Lower lobe of right lung (tissue), 2 donors: ENCODE measurements around the gene MIER1. TPM values are rescaled to one million over a fixed set of nuclear protein-coding genes. Genes with fewer than 3 reads are reported as not detected.

ENCODE experiments used
- ATAC-seq, 2 donors: fragments of 200-7000 bp; cut with Tn5 transposase; one replicate each; pipeline ENCODE4 v1.9.1; 2020 to 2022; ENCODE audit warnings: mild to moderate bottlenecking in 2 of 2, moderate library complexity in 2 of 2
- DNase-seq: peaks from one replicate; pipeline ENCODE4 v3.0.0-alpha.2; 2020
- H3K27ac ChIP-seq: fragments of 200-600 bp; one replicate; pipeline ENCODE4 v1.8.0; 2022
- H3K27me3 ChIP-seq: fragments of 200-600 bp; one replicate; pipeline ENCODE4 v1.8.0; 2022; ENCODE audit warnings: low read depth
- H3K36me3 ChIP-seq: fragments of 200-600 bp; one replicate; pipeline ENCODE4 v1.8.0; 2022; ENCODE audit warnings: mild to moderate bottlenecking
- H3K4me1 ChIP-seq: fragments of 200-600 bp; one replicate; pipeline ENCODE4 v1.8.0; 2022
- H3K4me3 ChIP-seq: fragments of 200-600 bp; one replicate; pipeline ENCODE4 v1.8.0; 2022; ENCODE audit warnings: mild to moderate bottlenecking
- H3K9me3 ChIP-seq: fragments of 200-600 bp; one replicate; pipeline ENCODE4 v1.8.0; 2022
- intact Hi-C: fragments of 100-400 bp; cut with DNase I; formaldehyde crosslinking; loops from one replicate; pipeline ENCODE4 v1.11.0; 2022
- total RNA-seq: library from RNA; stranded (reverse); fragmentation: NEBNext Ultra II Directional; extraction: Animal tissue kit (Norgen Biotek cat#: 25700); gene quantifications from one replicate; pipeline ENCODE4 v1.2.1, GENCODE V29; 2021
- TF ChIP-seq, protein P1 (sequence below): fragments of 200-600 bp; IDR thresholded peaks from one replicate; pipeline ENCODE4 v1.8.0; 2022; ENCODE audit warnings: antibody characterized with exemption, mild to moderate bottlenecking
- donor health status: DM: no; HTN: yes; CAD: no; lungs with severe emphysema.

The MIER1 gene
- total RNA-seq, 1 donor from 2014 or later, result 44.0 TPM

GRCh38 chr1:66930823-66931174 lies 6.0 kb downstream of the MIER1 start:
- TF ChIP-seq, protein P1, sequence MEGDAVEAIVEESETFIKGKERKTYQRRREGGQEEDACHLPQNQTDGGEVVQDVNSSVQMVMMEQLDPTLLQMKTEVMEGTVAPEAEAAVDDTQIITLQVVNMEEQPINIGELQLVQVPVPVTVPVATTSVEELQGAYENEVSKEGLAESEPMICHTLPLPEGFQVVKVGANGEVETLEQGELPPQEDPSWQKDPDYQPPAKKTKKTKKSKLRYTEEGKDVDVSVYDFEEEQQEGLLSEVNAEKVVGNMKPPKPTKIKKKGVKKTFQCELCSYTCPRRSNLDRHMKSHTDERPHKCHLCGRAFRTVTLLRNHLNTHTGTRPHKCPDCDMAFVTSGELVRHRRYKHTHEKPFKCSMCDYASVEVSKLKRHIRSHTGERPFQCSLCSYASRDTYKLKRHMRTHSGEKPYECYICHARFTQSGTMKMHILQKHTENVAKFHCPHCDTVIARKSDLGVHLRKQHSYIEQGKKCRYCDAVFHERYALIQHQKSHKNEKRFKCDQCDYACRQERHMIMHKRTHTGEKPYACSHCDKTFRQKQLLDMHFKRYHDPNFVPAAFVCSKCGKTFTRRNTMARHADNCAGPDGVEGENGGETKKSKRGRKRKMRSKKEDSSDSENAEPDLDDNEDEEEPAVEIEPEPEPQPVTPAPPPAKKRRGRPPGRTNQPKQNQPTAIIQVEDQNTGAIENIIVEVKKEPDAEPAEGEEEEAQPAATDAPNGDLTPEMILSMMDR, result no peak
- peak in 1 of 2 donors; percentile 4 for ATAC-seq
- Histone ChIP-seq H3K36me3 (no peaks in the 10 kb centered on the region), H3K27ac (peak overlapping the region; percentile 93), H3K4me3 (peak overlapping the region; percentile 76), H3K27me3 (no peaks in the 10 kb centered on the region), H3K9me3 (no peaks in the 10 kb centered on the region), H3K4me1 (peaks cover 60% of the 10 kb centered on the region)
- no peak for DNase-seq
- intact Hi-C loops, result no loop called here

DNA sequence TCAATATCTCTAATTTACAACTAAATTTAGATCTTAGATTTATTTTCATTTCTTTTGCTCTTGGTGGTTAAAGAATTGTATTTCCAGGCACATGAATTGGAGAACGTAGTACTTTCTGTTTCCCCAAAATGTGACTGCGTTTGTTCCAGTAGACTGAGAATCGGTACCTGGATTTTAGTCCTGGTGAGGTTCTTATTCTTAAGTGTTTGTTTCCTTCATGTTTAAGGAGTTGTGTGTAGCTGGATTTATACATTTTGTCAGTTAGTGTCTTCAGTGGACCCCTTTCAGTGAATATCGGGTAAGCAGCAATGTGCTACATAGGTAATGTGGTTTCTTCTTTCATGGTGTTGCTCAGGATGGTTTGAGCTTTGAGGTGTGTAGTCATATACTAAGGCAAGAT lies 6.8 kb downstream of the MIER1 start:
- intact Hi-C loops, result no loop called here

DNA sequence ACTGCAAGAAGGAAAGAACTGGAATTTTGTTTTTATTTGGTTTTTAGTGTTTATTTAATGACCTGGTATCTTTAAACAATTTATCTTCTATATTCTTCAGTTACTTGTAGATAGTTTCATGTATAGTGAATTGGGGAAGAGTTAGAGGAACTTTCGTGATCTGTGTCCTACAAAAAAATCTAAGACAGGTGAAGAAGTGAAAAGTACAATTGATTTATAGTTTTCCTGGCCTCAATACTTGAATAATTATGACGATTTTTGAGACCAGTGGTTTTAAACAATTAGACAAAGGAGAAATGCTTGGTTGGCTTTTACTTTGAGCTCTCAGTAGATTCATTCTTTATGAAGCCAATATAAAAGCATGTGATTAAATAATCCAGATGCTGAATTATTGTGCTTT lies 7.5 kb downstream of the MIER1 start:
- no peak overlapping the region for H3K27ac ChIP-seq
- peaks cover 60% of the 10 kb centered on the region for H3K4me1 ChIP-seq

More for the DNA sequence above, 6.8 kb downstream of the MIER1 start:
- no peaks in the 10 kb centered on the region for H3K36me3 ChIP-seq
- H3K27me3 ChIP-seq, result no peaks in the 10 kb centered on the region
- TF ChIP-seq, protein P1, result no peak
- ATAC-seq (no peak), DNase-seq (no peak)
- H3K9me3 ChIP-seq, result no peaks in the 10 kb centered on the region
- H3K27ac ChIP-seq, result peak overlapping the region; percentile 93
- peaks cover 58% of the 10 kb centered on the region for H3K4me1 ChIP-seq
- H3K4me3 ChIP-seq, result peak overlapping the region; percentile 76

GRCh38 chr1:66933887-66934700 lies 9.3 kb downstream of the MIER1 start:
- no peak for ATAC-seq
- no peaks in the 10 kb centered on the region for H3K9me3 ChIP-seq
- H3K27ac ChIP-seq, result no peak overlapping the region
- H3K4me3 ChIP-seq, result peak overlapping the region; percentile 1
- H3K27me3 ChIP-seq, result no peaks in the 10 kb centered on the region
- intact Hi-C loops, result no loop called here
- peaks cover 76% of the 10 kb centered on the region for H3K4me1 ChIP-seq
- TF ChIP-seq, protein P1, result no peak
- no peak for DNase-seq
- H3K36me3 ChIP-seq, result no peaks in the 10 kb centered on the region

More for the DNA sequence above, 7.5 kb downstream of the MIER1 start:
- TF ChIP-seq, protein P1, result no peak
- H3K27me3 ChIP-seq, result no peaks in the 10 kb centered on the region
- peak overlapping the region; percentile 76 for H3K4me3 ChIP-seq
- H3K9me3 ChIP-seq, result no peaks in the 10 kb centered on the region
- DNase-seq, result no peak
- no peaks in the 10 kb centered on the region for H3K36me3 ChIP-seq
- ATAC-seq, result no peak
- intact Hi-C loops, result no loop called here

- H3K9me3 ChIP-seq, result no peaks in the 10 kb centered on the region
- H3K4me3 ChIP-seq, result no peak overlapping the region
- no peaks in the 10 kb centered on the region for H3K27me3 ChIP-seq
- peak in 1 of 2 donors; percentile 24 for ATAC-seq
- H3K4me1 ChIP-seq, result peaks cover 57% of the 10 kb centered on the region
- TF ChIP-seq, protein P1, result no peak
- no peak for DNase-seq
- intact Hi-C loops, result no loop called here
- no peak overlapping the region for H3K27ac ChIP-seq
- peaks cover 4% of the 10 kb centered on the region for H3K36me3 ChIP-seq
Measured at GRCh38 chr1:66937529-66938234, 12.9 kb downstream of the MIER1 start.
